HCT116 (cell line): ENCODE data around the gene NEURL1. TPM values are rescaled to one million over a fixed set of nuclear protein-coding genes. Genes with fewer than 3 reads are reported as not detected.

Experiments used
- ATAC-seq: fragments of 200-7000 bp; cut with Tn5 transposase; 2 replicates; pipeline ENCODE4 v1.9.1; 2020; ENCODE audit warnings: mild to moderate bottlenecking, moderate library complexity
- BruUV-seq: library from RNA; stranded (reverse); fragments of 400-500 nt; replicated peaks from 2 replicates; lab custom pipeline; 2021; lab: Mats Ljungman, UMichigan
- CTCF ChIA-PET: fragments of 300-600 bp; sonication (Branson Sonifier 250); formaldehyde crosslinking; loops from one replicate; lab custom pipeline; 2021; ENCODE audit warnings: antibody characterized with exemption; lab: Charles Lee
- POLR2A ChIA-PET: fragments of 300-600, 350-600 bp; sonication (Branson Sonifier 250); formaldehyde crosslinking; loops from one replicate; lab custom pipeline; 2021; ENCODE audit warnings: antibody characterized with exemption; lab: Charles Lee
- RAD21 ChIA-PET, 2 experiments: fragments of 300-600 bp; sonication (Branson Sonifier 250); formaldehyde crosslinking; loops; one replicate each; lab custom pipeline; 2023; ENCODE audit warnings: low total read pairs in 2 of 2; ENCODE audit not compliant: uncharacterized antibody in 2 of 2, unreplicated experiment in 2 of 2, low non-redundant PET in 1 of 2; lab: Charles Lee
- DNase-seq: peaks from one replicate; pipeline ENCODE4 v3.0.0-alpha.2; 2010; ENCODE audit warnings: low read depth, low spot score
- H2AFZ ChIP-seq: fragments of 200-600 bp; shearing (Covaris generic), sonication (generic); 2 replicates; pipeline ENCODE4 v1.6.1; 2017; ENCODE audit warnings: low read depth, mixed run types, mixed read lengths, antibody characterized with exemption, low read length; ENCODE audit not compliant: poor library complexity, severe bottlenecking
- H3K27ac ChIP-seq: 2 replicates; pipeline ENCODE4 v1.5.1; 2012; ENCODE audit warnings: low read depth, low read length
- H3K27me3 ChIP-seq: fragments of 200-600 bp; sonication (generic); 2 replicates; pipeline ENCODE4 v1.6.1; 2016; ENCODE audit warnings: mixed run types, low read length, mixed read lengths; ENCODE audit not compliant: insufficient read depth
- H3K36me3 ChIP-seq, 2 experiments: fragments of 200-500 bp in 1 of 2; fragments of 200-600 bp in 1 of 2; sonication (Bioruptor generic) in 1 of 2; sonication (generic) in 1 of 2; 2 replicates each; pipeline versions ENCODE4 v1.5.1 to v1.6.1; 2014 to 2016; ENCODE audit warnings: low read length in 2 of 2, inconsistent platforms in 1 of 2, mixed read lengths in 1 of 2, mixed run types in 1 of 2; ENCODE audit not compliant: insufficient read depth in 2 of 2, control insufficient read depth in 1 of 2
- H3K4me1 ChIP-seq, 2 experiments: fragments of 200-600 bp in 1 of 2; sonication (generic) in 1 of 2; 2 replicates each; pipeline versions ENCODE4 v1.5.1 to v1.6.1; 2012 to 2017; ENCODE audit warnings: low read length in 2 of 2, inconsistent platforms in 1 of 2, mild to moderate bottlenecking in 1 of 2, mixed read lengths in 1 of 2, mixed run types in 1 of 2, moderate library complexity in 1 of 2; ENCODE audit not compliant: insufficient read depth in 2 of 2, control insufficient read depth in 1 of 2
- H3K4me2 ChIP-seq: fragments of 200-600 bp; sonication (generic); 2 replicates; pipeline ENCODE4 v1.6.1; 2017; ENCODE audit warnings: mixed run types, low read length, mixed read lengths
- H3K4me3 ChIP-seq, 2 experiments: fragments of 200-600 bp in 1 of 2; sonication (generic) in 1 of 2; replicated peaks in 1 of 2; 2 replicates each; pipeline ENCODE4 v1.5.1; 2011 to 2016; ENCODE audit warnings: low read length in 2 of 2, control low read depth in 1 of 2, low read depth in 1 of 2, mild to moderate bottlenecking in 1 of 2, mixed read lengths in 1 of 2, mixed run types in 1 of 2
- H3K79me2 ChIP-seq: fragments of 200-600 bp; sonication (generic); 2 replicates; pipeline ENCODE4 v1.6.1; 2017; ENCODE audit warnings: mild to moderate bottlenecking, mixed run types, low read length, moderate library complexity, mixed read lengths; ENCODE audit not compliant: insufficient read depth
- H3K9ac ChIP-seq: fragments of 200-600 bp; sonication (generic); 2 replicates; pipeline ENCODE4 v1.6.1; 2016; ENCODE audit warnings: low read length, mixed read lengths
- H3K9me2 ChIP-seq: fragments of 200-600 bp; sonication (generic), shearing (Covaris generic); 2 replicates; pipeline ENCODE4 v1.6.1; 2017; ENCODE audit warnings: mixed run types, mild to moderate bottlenecking, moderate library complexity; ENCODE audit not compliant: insufficient read depth
- H3K9me3 ChIP-seq, 2 experiments: fragments of 200-500 bp in 1 of 2; fragments of 200-600 bp in 1 of 2; sonication (Bioruptor generic) in 1 of 2; sonication (generic) in 1 of 2; 2 replicates each; pipeline ENCODE4 v1.6.1; 2014 to 2017; ENCODE audit warnings: low read length in 2 of 2, mixed read lengths in 2 of 2, inconsistent platforms in 1 of 2, low read depth in 1 of 2, mild to moderate bottlenecking in 1 of 2, mixed run types in 1 of 2, moderate library complexity in 1 of 2; ENCODE audit not compliant: control insufficient read depth in 1 of 2, insufficient read depth in 1 of 2
- H4K20me1 ChIP-seq: fragments of 200-600 bp; sonication (generic), shearing (Covaris generic); 2 replicates; pipeline ENCODE4 v1.6.1; 2017; ENCODE audit warnings: mixed run types, mild to moderate bottlenecking, moderate library complexity; ENCODE audit not compliant: insufficient read depth
- CBX3 ChIP-seq: IDR thresholded peaks from 2 replicates; pipeline ENCODE4 v1.6.1; 2012; ENCODE audit warnings: low read depth
- EGR1 ChIP-seq: IDR thresholded peaks from 2 replicates; pipeline ENCODE4 v1.6.1; 2012; ENCODE audit warnings: low read depth
- EZH2phosphoT487 ChIP-seq: fragments of 200-600 bp; IDR thresholded peaks from 2 replicates; pipeline ENCODE4 v1.6.1; 2018; ENCODE audit warnings: antibody characterized with exemption, borderline replicate concordance
- FOSL1 ChIP-seq: IDR thresholded peaks from 2 replicates; pipeline ENCODE4 v1.6.1; 2012; ENCODE audit warnings: low read depth
- JUND ChIP-seq: IDR thresholded peaks from 2 replicates; pipeline ENCODE4 v1.6.1; 2012
- POLR2A ChIP-seq: IDR thresholded peaks from 2 replicates; pipeline ENCODE4 v1.7.0; 2011; ENCODE audit warnings: borderline replicate concordance; ENCODE audit not compliant: insufficient read depth, insufficient read length; ENCODE audit errors: extremely low read depth
- SIN3A ChIP-seq: IDR thresholded peaks from 2 replicates; pipeline ENCODE4 v1.6.1; 2012; ENCODE audit warnings: low read depth
- ZFX ChIP-seq: fragments of 450-650 bp; IDR thresholded peaks from 2 replicates; pipeline ENCODE4 v1.6.1; 2017
- intact Hi-C: fragments of 100-400 bp; cut with micrococcal nuclease; formaldehyde crosslinking; loops from 2 replicates; pipeline ENCODE4 v1.10.0; 2022
- total RNA-seq: library from RNA; stranded (reverse); gene quantifications from one replicate; pipeline ENCODE4 v1.2.1, GENCODE V29; 2021; ENCODE audit not compliant: unreplicated experiment
- TF ChIP-seq, protein P1 (sequence below): IDR thresholded peaks from 2 replicates; pipeline ENCODE4 v1.6.1; 2012
- TF ChIP-seq, protein P2 (sequence below): IDR thresholded peaks from 2 replicates; pipeline ENCODE4 v1.6.1; 2012; ENCODE audit warnings: low read depth
- TF ChIP-seq, protein P3 (sequence below): IDR thresholded peaks from 2 replicates; pipeline ENCODE4 v1.6.1; 2012

Gene NEURL1
- total RNA-seq, 1 experiment from 2014 or later, result 1.4 TPM

DNA sequence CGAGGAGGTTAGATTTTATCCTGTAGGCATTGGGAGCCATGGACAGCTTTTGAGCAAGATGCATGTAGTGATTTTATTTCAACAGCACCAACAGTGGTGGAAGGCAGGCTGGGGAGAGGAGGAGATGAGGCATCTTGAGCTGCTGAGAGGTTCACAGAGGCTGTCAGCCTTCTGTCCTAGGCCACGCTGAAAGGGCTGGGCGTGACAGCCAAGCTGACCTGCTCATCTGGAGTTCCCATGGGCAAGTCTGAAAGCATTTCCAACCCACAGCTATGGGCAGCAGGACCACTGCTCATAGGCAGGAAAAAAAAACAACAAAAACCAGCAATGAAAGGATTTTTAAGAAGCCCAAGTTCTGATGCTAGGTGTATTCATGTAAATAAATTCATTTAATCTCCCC lies 7.7 kb downstream of the NEURL1 start:
- CTCF ChIA-PET, result interaction anchor here (1.6 kb wide), 1 partner anchor 25 kb away, joined by 4 read pairs; no protein-coding TSS in a partner anchor
- Histone ChIP-seq H3K36me3 (no peaks in the 10 kb centered on the region), H3K4me1 (peaks cover 11 to 15% of the 10 kb centered on the region in 2 experiments), H3K27ac (no peak overlapping the region), H3K79me2 (no peaks in the 10 kb centered on the region), H4K20me1 (no peaks in the 10 kb centered on the region), H3K9me2 (no peaks in the 10 kb centered on the region), H3K9ac (no peak overlapping the region), H3K9me3 (no peaks in the 10 kb centered on the region), H3K27me3 (no peaks in the 10 kb centered on the region), H2AFZ (no peak overlapping the region), H3K4me2 (no peak overlapping the region), H3K4me3 (no peak overlapping the region)
- ATAC-seq (no peak), DNase-seq (no peak)
- RAD21 ChIA-PET, result no interaction called here
- intact Hi-C loops, result no loop called here
- TF ChIP-seq EGR1 (no peak), POLR2A (no peak), CBX3 (no peak), ZFX (no peak), JUND (no peak), EZH2phosphoT487 (no peak), FOSL1 (no peak), SIN3A (no peak)
- TF ChIP-seq, protein P1, sequence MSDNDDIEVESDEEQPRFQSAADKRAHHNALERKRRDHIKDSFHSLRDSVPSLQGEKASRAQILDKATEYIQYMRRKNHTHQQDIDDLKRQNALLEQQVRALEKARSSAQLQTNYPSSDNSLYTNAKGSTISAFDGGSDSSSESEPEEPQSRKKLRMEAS, result no peak
- TF ChIP-seq, protein P2, sequence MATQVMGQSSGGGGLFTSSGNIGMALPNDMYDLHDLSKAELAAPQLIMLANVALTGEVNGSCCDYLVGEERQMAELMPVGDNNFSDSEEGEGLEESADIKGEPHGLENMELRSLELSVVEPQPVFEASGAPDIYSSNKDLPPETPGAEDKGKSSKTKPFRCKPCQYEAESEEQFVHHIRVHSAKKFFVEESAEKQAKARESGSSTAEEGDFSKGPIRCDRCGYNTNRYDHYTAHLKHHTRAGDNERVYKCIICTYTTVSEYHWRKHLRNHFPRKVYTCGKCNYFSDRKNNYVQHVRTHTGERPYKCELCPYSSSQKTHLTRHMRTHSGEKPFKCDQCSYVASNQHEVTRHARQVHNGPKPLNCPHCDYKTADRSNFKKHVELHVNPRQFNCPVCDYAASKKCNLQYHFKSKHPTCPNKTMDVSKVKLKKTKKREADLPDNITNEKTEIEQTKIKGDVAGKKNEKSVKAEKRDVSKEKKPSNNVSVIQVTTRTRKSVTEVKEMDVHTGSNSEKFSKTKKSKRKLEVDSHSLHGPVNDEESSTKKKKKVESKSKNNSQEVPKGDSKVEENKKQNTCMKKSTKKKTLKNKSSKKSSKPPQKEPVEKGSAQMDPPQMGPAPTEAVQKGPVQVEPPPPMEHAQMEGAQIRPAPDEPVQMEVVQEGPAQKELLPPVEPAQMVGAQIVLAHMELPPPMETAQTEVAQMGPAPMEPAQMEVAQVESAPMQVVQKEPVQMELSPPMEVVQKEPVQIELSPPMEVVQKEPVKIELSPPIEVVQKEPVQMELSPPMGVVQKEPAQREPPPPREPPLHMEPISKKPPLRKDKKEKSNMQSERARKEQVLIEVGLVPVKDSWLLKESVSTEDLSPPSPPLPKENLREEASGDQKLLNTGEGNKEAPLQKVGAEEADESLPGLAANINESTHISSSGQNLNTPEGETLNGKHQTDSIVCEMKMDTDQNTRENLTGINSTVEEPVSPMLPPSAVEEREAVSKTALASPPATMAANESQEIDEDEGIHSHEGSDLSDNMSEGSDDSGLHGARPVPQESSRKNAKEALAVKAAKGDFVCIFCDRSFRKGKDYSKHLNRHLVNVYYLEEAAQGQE, result no peak
- TF ChIP-seq, protein P3, sequence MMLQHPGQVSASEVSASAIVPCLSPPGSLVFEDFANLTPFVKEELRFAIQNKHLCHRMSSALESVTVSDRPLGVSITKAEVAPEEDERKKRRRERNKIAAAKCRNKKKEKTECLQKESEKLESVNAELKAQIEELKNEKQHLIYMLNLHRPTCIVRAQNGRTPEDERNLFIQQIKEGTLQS, result no peak
- no TSS peak for BruUV-seq
- POLR2A ChIA-PET, result no interaction called here
